Epithelial cell of esophagus (primary cell): ENCODE data around the gene MLYCD.
A peak's percentile ranks its signal among the peaks of the same experiment; 100 is the strongest.

Source experiments
- DNase-seq: peaks from one replicate; pipeline ENCODE4 v3.0.0; 2010; ENCODE audit warnings: low read depth
- H3K4me3 ChIP-seq: 2 replicates; pipeline ENCODE4 v1.5.1; 2011; ENCODE audit warnings: mild to moderate bottlenecking, low read length, control low read depth
- CTCF ChIP-seq: IDR thresholded peaks from 2 replicates; pipeline ENCODE4 v1.5.1; 2011; ENCODE audit warnings: low read depth, mild to moderate bottlenecking, low read length, control low read depth, inconsistent platforms; ENCODE audit not compliant: insufficient read depth; ENCODE audit errors: missing control alignments

Gene MLYCD

GRCh38 chr16:83856792-83857191, 42.1 kb upstream of the MLYCD start:
- no peak for TF ChIP-seq CTCF
- no peak overlapping the region for H3K4me3 ChIP-seq

GRCh38 chr16:83859265-83859664, 39.6 kb upstream of the MLYCD start:
- DNase-seq, result no peak
- TF ChIP-seq CTCF, result no peak
- no peak overlapping the region for H3K4me3 ChIP-seq

More at GRCh38 chr16:83856792-83857191, 42.1 kb upstream of the MLYCD start:
- no peak for DNase-seq

- H3K4me3 ChIP-seq, result no peak overlapping the region
- no peak for TF ChIP-seq CTCF
- DNase-seq, result no peak
Observed at GRCh38 chr16:83862661-83863060, 36.3 kb upstream of the MLYCD start.

- DNase-seq, result no peak
- no peak overlapping the region for H3K4me3 ChIP-seq
- TF ChIP-seq CTCF, result no peak
Observed at GRCh38 chr16:83863682-83864081, 35.2 kb upstream of the MLYCD start.

GRCh38 chr16:83870830-83871229, 28.1 kb upstream of the MLYCD start:
- H3K4me3 ChIP-seq, result no peak overlapping the region
- DNase-seq, result no peak
- TF ChIP-seq CTCF, result no peak

GRCh38 chr16:83878838-83879237, 20.1 kb upstream of the MLYCD start:
- no peak overlapping the region for H3K4me3 ChIP-seq
- peak; percentile 60 for DNase-seq
- peak; percentile 54 for TF ChIP-seq CTCF

- H3K4me3 ChIP-seq, result no peak overlapping the region
- TF ChIP-seq CTCF, result no peak
- no peak for DNase-seq
Observed at GRCh38 chr16:83882163-83882885, 16.6 kb upstream of the MLYCD start.
